Measurements from ENCODE around the gene EGFR. TPM values are rescaled to one million over a fixed set of nuclear protein-coding genes. Genes with fewer than 3 reads are reported as not detected.

Gene EGFR
- total RNA-seq, 1 donor = 98.9 TPM

DNA sequence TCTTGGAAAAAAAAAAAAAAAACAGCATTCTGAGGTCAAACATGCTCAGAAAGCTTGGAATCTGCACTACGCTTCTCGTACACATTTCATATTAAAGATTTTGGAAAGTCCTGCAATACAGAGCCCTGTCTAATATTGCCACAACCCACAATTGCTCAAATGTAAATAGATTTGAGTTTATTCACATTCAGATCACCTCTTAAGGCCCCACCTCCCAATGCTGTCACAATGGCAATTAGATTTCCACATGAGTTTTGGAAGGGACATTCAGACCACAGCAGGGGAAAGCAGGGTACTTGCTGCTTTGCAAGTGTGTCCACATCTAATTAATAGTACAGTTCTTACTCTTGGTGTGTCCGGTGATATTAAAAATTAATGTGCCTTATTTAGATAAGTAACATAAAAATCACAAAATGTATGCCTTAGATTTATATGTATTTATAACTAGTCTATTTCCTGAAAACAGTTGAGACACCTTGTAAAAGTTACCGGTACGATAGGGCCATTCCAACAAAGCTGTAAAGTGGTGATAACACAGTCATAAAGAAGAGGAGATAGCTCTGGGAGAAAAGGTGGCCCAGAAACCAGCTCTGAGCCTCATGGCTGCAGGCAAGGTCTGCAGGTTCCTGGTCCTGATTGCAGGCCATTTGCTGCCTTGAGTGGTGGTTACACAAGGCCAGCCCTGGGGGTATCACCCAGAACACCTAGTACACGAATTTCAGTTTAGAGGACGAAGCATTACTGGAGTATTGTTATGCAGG lies 27.9 kb downstream of the EGFR start:
- no peak overlapping the region for H3K4me3 ChIP-seq (ENCODE audit: low read depth, low read length)
- TF ChIP-seq, protein P1, sequence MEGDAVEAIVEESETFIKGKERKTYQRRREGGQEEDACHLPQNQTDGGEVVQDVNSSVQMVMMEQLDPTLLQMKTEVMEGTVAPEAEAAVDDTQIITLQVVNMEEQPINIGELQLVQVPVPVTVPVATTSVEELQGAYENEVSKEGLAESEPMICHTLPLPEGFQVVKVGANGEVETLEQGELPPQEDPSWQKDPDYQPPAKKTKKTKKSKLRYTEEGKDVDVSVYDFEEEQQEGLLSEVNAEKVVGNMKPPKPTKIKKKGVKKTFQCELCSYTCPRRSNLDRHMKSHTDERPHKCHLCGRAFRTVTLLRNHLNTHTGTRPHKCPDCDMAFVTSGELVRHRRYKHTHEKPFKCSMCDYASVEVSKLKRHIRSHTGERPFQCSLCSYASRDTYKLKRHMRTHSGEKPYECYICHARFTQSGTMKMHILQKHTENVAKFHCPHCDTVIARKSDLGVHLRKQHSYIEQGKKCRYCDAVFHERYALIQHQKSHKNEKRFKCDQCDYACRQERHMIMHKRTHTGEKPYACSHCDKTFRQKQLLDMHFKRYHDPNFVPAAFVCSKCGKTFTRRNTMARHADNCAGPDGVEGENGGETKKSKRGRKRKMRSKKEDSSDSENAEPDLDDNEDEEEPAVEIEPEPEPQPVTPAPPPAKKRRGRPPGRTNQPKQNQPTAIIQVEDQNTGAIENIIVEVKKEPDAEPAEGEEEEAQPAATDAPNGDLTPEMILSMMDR (IDR thresholded peaks at IDR 0.05; ENCODE audit: insufficient read depth, low read depth, low read length) = no peak
- DNase-seq (ENCODE audit: low read depth) = no peak

DNA sequence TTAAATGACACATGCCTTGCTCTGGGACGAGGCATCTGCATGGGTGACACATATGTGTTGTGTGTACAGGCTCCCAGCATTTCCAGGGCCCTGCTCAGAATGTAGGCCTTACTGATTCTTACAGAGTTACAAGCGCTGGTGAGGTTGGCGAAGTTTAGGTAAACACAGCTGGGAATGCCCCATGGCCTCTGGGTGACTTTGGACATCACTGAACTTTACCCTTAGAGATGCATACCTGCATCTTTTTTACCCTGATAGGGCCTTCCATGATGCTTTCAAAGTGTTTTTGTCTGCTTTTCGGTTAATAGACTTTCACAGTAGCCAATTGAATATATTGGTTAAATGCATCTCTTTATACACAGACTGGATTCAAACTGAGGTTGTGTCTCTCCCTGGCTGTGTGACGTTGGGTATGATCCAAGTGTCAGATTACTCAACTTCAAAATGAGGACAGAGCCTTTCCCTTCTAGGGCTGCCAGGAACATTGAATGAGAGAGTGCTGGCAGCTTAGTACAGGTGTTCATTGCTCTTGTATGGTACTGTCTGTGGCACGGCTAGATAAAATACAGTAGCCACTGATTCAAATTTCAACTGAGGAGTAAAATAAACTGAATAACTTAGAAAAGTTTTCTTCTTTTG lies 29.5 kb downstream of the EGFR start:
- TF ChIP-seq, protein P1 (IDR thresholded peaks at IDR 0.05; ENCODE audit: insufficient read depth, low read depth, low read length) = no peak
- DNase-seq (ENCODE audit: low read depth) = peak; percentile 46

DNA sequence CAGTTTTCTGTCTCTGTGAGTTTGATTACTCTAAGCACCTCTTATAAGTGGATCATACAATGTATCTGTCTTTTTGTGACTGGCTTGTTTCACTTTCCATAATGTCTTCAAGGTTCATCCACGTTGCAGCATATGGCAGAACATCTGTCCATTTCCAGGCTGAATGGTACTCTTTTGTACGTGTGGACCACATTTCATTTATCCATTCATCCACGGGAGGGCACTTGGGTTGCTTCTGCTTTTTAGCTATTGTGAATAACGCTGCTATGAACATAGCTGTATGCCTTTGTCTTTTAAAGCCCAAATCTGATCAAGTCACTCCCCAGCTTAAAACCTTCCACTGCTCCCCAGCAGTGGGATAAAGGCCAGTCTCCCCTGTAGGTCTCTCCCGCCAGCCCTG lies 31.5 kb downstream of the EGFR start:
- TF ChIP-seq, protein P1 (IDR thresholded peaks at IDR 0.05; ENCODE audit: insufficient read depth, low read depth, low read length) = no peak
- DNase-seq (ENCODE audit: low read depth) = no peak

More for the DNA sequence above, 29.5 kb downstream of the EGFR start:
- H3K4me3 ChIP-seq (ENCODE audit: low read depth, low read length) = no peak overlapping the region

DNA sequence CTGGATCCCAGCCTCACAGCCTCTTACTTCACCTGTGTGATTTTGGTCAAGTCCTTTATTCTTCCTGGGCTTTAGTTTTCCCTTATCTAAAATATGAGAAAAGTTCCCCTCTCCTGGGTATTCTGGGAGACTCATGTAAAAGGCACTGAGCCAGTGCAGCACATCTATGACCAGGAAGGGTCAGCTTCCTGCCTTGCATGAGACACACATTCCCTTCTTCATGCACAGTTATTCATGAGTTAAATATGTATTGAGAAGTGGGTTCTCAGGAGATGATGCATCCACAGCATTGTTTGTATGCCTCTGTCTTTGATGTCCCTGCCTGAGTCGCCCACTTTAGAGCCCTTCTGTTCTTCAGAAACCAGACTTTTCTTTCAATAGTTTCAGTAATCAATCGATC lies 33.3 kb downstream of the EGFR start:
- TF ChIP-seq, protein P1 (IDR thresholded peaks at IDR 0.05; ENCODE audit: insufficient read depth, low read depth, low read length) = no peak
- H3K4me3 ChIP-seq (ENCODE audit: low read depth, low read length) = no peak overlapping the region
- DNase-seq (ENCODE audit: low read depth) = no peak

More for the DNA sequence above, 31.5 kb downstream of the EGFR start:
- H3K4me3 ChIP-seq (ENCODE audit: low read depth, low read length) = no peak overlapping the region

DNA sequence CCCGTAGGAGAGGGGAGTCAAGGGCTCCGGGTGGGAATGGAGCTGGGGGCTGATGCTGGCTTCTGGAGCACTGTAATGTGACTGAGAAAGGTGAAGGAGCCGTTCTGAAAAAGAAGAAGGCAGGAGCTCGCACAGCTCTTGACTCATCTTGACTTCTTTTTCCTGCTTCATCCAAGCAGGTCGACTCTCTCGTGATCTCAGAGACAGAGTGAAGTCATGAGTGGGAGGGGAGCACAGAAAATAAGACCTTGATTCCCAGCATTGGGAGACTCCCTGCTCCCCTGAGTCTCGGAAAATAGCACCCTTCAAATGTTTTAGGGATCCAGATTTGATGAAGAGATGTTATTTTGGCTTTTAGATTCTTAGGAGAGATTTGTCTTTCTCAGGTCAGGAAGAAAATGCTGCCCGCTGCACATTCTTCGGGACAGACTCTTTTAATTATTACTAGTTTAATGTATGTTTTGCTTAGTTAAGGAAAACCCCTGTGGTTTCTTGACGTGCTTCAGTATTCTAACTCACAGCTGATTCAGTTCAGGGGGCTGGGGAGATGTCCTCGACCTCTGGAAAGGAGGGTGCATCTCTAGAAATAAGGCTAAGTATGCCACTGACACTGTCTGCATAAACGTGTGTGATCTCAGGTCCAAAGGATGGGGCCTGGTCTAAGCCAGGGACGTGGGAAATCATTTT lies 34.1 kb downstream of the EGFR start:
- no peak overlapping the region for H3K4me3 ChIP-seq (ENCODE audit: low read depth, low read length)
- peak; percentile 70 for DNase-seq (ENCODE audit: low read depth)
- TF ChIP-seq, protein P1 (IDR thresholded peaks at IDR 0.05; ENCODE audit: insufficient read depth, low read depth, low read length) = no peak

DNA sequence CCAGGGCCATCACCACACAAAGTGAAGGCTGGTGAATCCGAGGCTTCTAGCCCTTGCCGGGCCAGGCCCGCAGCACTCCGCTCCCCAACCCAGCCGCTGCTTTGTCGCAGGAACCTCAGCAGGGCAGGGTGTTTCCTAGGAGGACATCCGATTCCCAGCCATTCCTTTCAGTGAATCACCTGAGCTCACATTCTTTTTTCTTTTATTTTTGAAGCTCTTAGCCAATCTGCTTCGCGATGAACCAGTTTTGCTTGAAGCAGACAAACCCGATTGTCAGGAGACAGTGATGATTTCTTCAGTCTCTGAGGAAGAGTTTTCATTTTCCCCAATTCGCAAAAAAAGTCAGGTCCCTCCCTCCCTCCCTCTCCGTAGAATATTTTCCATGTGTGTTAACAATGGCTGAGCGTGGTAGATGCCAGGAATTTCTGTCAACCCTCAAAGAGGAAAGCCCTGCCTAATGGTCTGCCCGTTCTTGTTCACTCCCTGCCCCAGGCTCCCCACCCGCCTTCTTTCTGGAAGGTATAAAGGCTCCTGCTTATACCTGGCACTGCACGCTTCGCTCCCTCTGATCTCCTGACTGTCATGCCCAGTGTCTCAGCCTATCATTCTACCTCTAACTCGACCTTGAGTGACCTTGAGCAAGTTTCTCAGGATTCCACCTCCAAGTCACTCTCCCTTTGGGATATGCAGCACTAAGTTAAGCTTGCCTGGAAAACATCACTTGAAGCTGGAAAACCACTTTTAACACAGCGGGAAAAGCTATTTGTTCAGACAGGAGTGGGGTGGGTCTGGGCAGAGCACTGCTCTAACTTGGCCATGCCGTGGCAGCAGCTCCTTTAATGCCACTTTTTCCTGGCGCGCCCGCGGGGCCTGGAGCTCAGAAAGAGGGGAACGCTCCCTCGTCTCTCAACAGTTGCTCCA lies 35.1 kb downstream of the EGFR start:
- H3K4me3 ChIP-seq (ENCODE audit: low read depth, low read length) = no peak overlapping the region
- TF ChIP-seq, protein P1 (IDR thresholded peaks at IDR 0.05; ENCODE audit: insufficient read depth, low read depth, low read length) = no peak
- no peak for DNase-seq (ENCODE audit: low read depth)

All from fibroblast of villous mesenchyme (primary cell).